PFSK-1 (cell line): ENCODE results near the gene CNTNAP2.

Source experiments
- FOXP2 ChIP-seq: optimal IDR thresholded peaks from 2 replicates; pipeline ENCODE3; 2011; ENCODE audit warnings: borderline replicate concordance, control low read depth, inconsistent platforms; ENCODE audit not compliant: insufficient read depth; ENCODE audit errors: extremely low read length, extremely low read depth
- POLR2AphosphoS5 ChIP-seq: IDR thresholded peaks from 2 replicates; pipeline ENCODE4 v1.6.1; 2012; ENCODE audit warnings: low read depth, mild to moderate bottlenecking, control low read depth, low read length, moderate library complexity
- REST ChIP-seq, 2 experiments: IDR thresholded peaks; 2 replicates each; pipeline versions ENCODE4 v1.6.1 to v1.8.0; 2011 to 2012; ENCODE audit warnings: low read depth in 2 of 2, low read length in 2 of 2, control low read depth in 1 of 2, inconsistent platforms in 1 of 2, mild to moderate bottlenecking in 1 of 2, moderate library complexity in 1 of 2; ENCODE audit not compliant: insufficient read depth in 1 of 2
- SIN3A ChIP-seq: IDR thresholded peaks from 2 replicates; pipeline ENCODE4 v1.6.1; 2012; ENCODE audit warnings: mild to moderate bottlenecking, low read length, moderate library complexity, borderline replicate concordance; ENCODE audit not compliant: insufficient read depth
- TAF1 ChIP-seq: IDR thresholded peaks from 2 replicates; pipeline ENCODE4 v1.6.1; 2012; ENCODE audit warnings: low read length, control low read depth, borderline replicate concordance; ENCODE audit not compliant: insufficient read depth

CNTNAP2 gene

GRCh38 chr7:148456351-148456750 is 2339.8 kb downstream of the CNTNAP2 start:
- TF ChIP-seq FOXP2 (no peak), TAF1 (no peak), REST (IDR thresholded peaks at IDR 0.05; ENCODE audit: insufficient read depth in 1 of 2, low read depth in 2 of 2, low read length in 2 of 2) (no peak), POLR2AphosphoS5 (no peak), SIN3A (no peak)

GRCh38 chr7:148457310-148457921 is 2340.8 kb downstream of the CNTNAP2 start:
- no peak for TF ChIP-seq SIN3A
- no peak for TF ChIP-seq TAF1
- TF ChIP-seq FOXP2: no peak
- TF ChIP-seq REST (IDR thresholded peaks at IDR 0.05; ENCODE audit: insufficient read depth in 1 of 2, low read depth in 2 of 2, low read length in 2 of 2): no peak
- no peak for TF ChIP-seq POLR2AphosphoS5

- TF ChIP-seq TAF1 (no peak), FOXP2 (no peak), POLR2AphosphoS5 (no peak), REST (IDR thresholded peaks at IDR 0.05; ENCODE audit: insufficient read depth in 1 of 2, low read depth in 2 of 2, low read length in 2 of 2) (no peak), SIN3A (no peak)
These were observed 2341.7 kb downstream of the CNTNAP2 start for GRCh38 chr7:148458263-148458662.

- TF ChIP-seq POLR2AphosphoS5 (no peak), REST (IDR thresholded peaks at IDR 0.05; ENCODE audit: insufficient read depth in 1 of 2, low read depth in 2 of 2, low read length in 2 of 2) (no peak), TAF1 (no peak), FOXP2 (no peak), SIN3A (no peak)
These were observed 2345.0 kb downstream of the CNTNAP2 start for GRCh38 chr7:148461392-148462179.
